Activated CD8-positive, alpha-beta memory T cell treated with anti-CD3 and anti-CD28 coated beads, Interleukin-2, amount 50 U/mL, for 24 hours (primary cell): ENCODE measurements around the gene HACD3.
"Not testable (repeated sequence)": the region's sequence is repeated elsewhere in the genome, so short reads cannot be mapped to it uniquely, and the experiment has no call there.

ENCODE experiments used
- DNase-seq: peaks from one replicate; pipeline ENCODE4 v3.0.0-alpha.2; 2020; ENCODE audit errors: extremely low read depth

The HACD3 gene

GRCh38 chr15:65599677-65600076, 69.4 kb downstream of the HACD3 start:
- no peak for DNase-seq

- DNase-seq = no peak
Measured at GRCh38 chr15:65603134-65603533, 72.9 kb downstream of the HACD3 start.

- no peak for DNase-seq
Measured at GRCh38 chr15:65603559-65603958, 73.3 kb downstream of the HACD3 start.

GRCh38 chr15:65610871-65611718, 80.8 kb downstream of the HACD3 start, which contains the start of gene INTS14:
Gene INTS14 (minus strand): TSS chr15:65611131. CDS start chr15:65607380, 3,751 bp downstream.
- DNase-seq = peak; percentile 88

- DNase-seq = no peak
Measured at GRCh38 chr15:65611888-65612615, 81.8 kb downstream of the HACD3 start.

- no peak for DNase-seq
Measured at GRCh38 chr15:65612616-65612946, 82.3 kb downstream of the HACD3 start.

- no peak for DNase-seq
Measured at GRCh38 chr15:65612949-65613744, 82.9 kb downstream of the HACD3 start.

GRCh38 chr15:65615887-65616286, 85.6 kb downstream of the HACD3 start:
- DNase-seq = not testable (repeated sequence)

- DNase-seq = no peak
Measured at GRCh38 chr15:65618560-65619109, 88.4 kb downstream of the HACD3 start.

GRCh38 chr15:65619626-65620290, 89.5 kb downstream of the HACD3 start:
- DNase-seq = no peak

GRCh38 chr15:65620833-65621232, 90.6 kb downstream of the HACD3 start:
- no peak for DNase-seq

- DNase-seq = no peak
Measured at GRCh38 chr15:65621638-65622037, 91.4 kb downstream of the HACD3 start, which contains the start of gene SLC24A1. Gene SLC24A1 (plus strand): TSS chr15:65621938. CDS start chr15:65624081, 2,143 bp downstream.

GRCh38 chr15:65623103-65623502, 92.8 kb downstream of the HACD3 start:
- no peak for DNase-seq

- no peak for DNase-seq
Measured at GRCh38 chr15:65626856-65627255, 96.6 kb downstream of the HACD3 start.
